Stimulated activated CD8-positive, alpha-beta memory T cell treated with anti-CD3 and anti-CD28 coated beads, Interleukin-12 subunit alpha, Interleukin-12 subunit beta, amount 100 ng/mL, for 4 hours (primary cell): ENCODE results near the gene FLT1.

Experiments used
- DNase-seq: peaks from one replicate; pipeline ENCODE4 v3.0.0-alpha.2; 2020; ENCODE audit warnings: low read depth

FLT1 gene, protein sequence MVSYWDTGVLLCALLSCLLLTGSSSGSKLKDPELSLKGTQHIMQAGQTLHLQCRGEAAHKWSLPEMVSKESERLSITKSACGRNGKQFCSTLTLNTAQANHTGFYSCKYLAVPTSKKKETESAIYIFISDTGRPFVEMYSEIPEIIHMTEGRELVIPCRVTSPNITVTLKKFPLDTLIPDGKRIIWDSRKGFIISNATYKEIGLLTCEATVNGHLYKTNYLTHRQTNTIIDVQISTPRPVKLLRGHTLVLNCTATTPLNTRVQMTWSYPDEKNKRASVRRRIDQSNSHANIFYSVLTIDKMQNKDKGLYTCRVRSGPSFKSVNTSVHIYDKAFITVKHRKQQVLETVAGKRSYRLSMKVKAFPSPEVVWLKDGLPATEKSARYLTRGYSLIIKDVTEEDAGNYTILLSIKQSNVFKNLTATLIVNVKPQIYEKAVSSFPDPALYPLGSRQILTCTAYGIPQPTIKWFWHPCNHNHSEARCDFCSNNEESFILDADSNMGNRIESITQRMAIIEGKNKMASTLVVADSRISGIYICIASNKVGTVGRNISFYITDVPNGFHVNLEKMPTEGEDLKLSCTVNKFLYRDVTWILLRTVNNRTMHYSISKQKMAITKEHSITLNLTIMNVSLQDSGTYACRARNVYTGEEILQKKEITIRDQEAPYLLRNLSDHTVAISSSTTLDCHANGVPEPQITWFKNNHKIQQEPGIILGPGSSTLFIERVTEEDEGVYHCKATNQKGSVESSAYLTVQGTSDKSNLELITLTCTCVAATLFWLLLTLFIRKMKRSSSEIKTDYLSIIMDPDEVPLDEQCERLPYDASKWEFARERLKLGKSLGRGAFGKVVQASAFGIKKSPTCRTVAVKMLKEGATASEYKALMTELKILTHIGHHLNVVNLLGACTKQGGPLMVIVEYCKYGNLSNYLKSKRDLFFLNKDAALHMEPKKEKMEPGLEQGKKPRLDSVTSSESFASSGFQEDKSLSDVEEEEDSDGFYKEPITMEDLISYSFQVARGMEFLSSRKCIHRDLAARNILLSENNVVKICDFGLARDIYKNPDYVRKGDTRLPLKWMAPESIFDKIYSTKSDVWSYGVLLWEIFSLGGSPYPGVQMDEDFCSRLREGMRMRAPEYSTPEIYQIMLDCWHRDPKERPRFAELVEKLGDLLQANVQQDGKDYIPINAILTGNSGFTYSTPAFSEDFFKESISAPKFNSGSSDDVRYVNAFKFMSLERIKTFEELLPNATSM (N-terminal part only)

DNA sequence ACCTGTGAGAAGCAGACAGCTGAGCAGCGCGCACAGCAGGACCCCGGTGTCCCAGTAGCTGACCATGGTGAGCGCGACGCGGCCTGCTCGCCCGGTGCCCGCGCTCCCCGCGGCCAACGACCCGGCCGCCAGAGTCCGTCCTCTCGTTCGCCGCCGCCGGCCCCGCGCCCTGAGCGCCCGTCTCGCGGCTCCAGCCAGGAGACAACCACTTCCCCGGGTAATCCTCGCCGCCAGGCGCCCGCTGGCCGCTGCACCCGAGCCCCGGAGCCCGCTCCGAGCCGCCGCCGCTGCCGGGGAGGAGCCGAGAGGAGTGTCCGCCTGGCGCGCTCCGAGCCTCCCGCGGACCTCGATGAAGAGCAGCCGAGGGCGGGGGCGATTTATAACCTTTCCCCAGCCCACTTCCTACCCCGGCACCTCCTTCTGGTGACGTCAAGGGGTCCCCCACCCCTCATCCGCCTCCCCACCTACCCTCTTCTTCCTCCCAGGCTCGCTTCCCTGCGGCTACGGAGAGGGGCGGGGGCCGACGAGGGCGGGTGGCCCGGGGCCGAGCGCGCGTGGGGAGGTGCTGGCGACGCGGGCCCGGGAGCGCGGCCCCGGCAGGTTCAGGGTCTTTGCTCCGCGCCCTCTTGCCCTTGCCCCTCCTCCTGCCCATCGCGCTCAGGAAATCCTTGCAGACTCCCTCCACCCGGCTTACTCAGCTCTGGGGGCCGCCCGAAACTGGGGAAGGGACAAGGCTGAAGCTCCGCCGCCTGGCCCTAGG is at the start of gene FLT1:
Gene FLT1, minus strand, starts transcription at position 351 of the 760 bp plus-strand sequence. Its CDS starts 285 bp downstream, at position 66.
- DNase-seq = peak; percentile 17

GRCh38 chr13:28544026-28544425 is 49.1 kb upstream of the FLT1 start:
- no peak for DNase-seq

DNA sequence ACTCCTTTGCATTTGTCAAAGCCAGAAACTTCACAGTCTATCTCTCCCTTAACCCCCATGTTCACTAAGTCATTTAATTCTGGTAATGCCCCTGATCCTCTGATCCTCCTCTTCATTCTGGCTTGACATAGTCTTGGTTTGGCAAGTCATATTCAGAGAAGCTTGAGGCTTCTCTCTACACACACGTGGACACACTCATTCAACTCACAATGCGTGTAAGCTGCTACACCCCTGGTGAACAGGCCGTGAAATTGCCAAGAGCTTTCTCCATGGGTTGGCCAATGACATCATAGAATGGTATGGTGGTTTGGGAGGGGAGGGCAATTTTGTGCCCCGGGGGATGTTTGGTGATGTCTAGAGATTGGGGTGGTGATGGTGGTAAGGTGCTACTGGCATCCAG is 47.9 kb upstream of the FLT1 start:
- DNase-seq = no peak

DNA sequence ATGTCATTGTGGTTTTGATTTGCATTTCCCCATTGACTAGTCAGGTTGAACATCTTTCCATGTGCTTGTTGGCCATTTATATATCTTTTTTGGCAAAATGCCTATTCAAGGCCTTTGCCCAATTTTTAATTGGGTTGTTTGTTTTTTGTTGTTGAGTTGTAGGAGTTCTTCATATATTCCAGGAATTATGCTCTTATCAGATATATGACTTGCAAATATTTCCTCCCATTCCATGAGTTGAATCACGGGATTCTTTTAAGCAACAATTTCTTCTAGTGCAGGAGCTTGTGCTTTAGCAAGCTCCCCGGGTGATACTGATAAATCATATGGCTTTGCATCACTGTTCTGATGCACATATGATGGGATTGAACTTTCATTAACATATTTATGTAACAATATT is 47.0 kb upstream of the FLT1 start:
- no peak for DNase-seq

DNA sequence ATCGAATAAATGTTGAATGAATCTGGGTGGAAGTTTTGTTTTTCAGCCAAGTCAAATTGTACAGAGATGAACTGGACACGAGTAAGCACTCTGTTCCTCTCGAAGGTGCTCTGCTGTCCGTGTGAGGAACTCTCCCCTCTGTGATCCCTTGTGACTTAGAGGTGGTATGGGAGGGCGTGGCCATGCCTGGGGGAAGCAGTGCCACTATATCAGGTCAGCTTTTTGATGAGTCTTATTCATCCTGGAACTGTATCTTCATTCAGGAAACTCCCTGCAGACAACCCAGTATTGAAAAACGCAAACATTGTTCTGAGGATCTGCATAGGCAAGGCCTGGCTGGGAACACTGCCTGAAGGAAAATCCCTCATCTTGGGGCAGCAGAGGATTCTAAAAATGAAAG is 45.7 kb upstream of the FLT1 start:
- no peak for DNase-seq

DNA sequence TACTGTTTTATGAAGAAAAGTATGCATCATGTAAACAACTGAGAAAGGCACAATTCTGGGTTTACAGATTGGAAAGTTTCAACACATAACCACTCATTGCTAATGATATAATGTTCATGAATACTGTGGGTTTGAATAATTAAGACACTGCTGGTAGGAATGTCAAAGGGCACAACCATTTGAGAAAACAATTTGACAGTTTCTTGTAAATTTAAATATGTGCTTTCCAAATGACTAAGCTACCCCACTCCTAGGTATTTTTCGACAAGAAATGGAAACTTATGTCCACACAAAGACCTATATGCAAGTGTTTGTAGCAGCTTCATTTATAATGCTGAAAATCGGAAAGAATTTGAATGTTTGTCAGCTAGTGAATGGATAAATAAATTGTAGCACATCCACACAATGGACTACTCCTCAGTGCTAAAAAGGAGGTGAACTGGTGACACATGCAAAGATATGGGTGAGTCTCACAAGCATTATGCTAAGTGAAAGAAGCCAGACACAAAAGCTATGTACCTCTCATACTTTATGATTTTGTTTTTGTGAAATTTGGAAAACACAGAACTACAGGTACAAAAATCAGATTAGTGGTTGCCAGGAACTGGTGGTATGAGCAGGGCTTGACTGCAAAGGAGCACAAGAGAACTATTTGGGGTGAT is 44.8 kb upstream of the FLT1 start:
- no peak for DNase-seq

DNA sequence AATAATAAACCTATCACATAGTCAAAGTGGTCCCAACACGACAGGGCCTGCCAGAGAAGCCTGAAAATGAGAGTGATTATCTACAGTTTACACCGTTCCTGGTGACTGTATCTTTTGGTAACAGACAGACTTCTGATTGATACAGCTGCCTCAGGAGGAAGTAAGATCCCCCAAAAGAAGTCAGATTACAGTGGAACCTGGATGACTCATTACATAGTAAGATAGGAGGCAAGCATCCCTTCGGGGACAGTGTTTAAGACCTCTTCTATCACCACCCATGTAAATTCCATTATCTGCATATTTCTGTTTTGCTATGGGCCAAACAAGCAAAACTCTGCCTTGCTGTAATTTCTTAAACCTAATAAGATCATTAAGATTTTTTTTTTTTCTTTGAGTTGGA is 44.0 kb upstream of the FLT1 start:
- DNase-seq = no peak

GRCh38 chr13:28537171-28537570 is 42.2 kb upstream of the FLT1 start:
- DNase-seq = no peak

DNA sequence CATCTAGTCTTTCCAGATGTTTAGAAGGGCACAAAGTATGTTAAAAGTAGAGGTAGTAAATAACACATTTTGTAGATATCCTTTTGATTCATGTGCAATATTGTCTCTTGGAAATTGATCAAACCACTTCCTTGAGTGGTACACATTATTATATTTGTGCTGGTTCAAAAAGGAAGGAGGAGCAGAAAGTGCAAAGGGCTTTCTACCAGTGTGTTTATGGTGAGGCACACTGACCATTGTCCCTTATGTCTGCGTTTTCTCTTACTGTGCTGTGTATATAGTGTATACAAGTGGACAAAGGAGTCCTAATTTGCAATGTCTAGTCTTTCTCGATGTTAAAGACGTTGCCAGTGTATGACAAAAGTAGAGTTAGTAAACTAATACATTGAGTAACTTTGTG is 41.4 kb upstream of the FLT1 start:
- DNase-seq = no peak

DNA sequence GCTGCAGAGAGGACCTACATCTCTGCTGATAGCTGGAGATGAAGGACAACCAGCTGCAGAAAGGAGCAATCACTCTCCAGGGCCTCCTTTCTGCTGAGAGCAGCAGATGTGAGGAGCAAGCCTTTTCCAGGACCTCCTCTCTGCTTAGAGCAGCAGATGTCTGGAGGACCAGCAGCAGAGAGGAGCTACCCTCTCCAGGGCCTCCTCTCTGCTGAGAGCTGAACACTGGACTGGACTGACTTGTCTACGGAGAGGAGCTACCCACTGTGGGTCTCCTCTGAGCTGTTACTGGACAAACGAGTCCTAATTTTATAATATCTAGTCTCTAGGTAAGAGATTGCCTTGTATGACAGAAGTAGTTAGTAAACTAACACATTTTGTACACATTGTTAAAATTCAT is 40.8 kb upstream of the FLT1 start:
- no peak for DNase-seq

DNA sequence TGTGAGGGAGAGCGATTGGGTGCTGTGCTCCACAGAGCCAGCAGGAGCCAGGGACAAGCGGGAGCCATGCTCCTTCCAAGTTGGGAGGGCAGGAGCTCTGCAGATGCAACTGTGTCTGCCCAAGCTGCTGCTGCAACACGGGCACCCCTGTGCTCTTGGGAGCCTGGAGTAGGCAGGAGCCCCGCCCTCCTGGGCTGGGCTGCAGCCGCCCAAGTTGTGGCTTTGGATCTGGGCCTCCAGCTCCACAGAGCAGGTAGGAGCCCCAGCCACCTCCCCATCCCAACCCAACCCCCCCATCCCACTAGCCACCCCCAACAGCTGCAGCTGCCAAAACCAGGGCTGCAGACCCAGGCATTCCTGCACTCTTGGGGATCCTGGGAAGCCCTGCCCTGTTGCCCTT is 39.9 kb upstream of the FLT1 start:
- DNase-seq = no peak

DNA sequence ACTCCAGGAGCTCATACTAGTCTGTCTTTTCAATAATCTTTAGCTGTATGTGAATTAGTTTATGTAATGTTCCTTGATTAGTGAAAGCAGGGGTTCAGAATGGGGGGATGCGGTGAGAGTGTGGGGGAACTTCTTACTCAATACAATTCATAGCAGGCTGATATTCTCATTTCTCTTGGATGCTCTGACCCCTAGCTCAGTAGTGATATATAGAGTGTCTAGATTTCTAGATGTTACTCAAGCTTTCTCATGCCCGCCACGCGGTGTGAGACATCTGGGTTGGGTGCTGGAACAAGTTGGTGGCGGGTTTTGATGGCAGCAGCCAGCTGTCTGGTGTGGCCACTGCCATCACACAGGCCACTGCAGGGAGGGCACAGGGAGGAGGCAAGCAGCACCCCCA is 39.3 kb upstream of the FLT1 start:
- no peak for DNase-seq

- DNase-seq = no peak
Measured at GRCh38 chr13:28533441-28534166, 38.7 kb upstream of the FLT1 start.

DNA sequence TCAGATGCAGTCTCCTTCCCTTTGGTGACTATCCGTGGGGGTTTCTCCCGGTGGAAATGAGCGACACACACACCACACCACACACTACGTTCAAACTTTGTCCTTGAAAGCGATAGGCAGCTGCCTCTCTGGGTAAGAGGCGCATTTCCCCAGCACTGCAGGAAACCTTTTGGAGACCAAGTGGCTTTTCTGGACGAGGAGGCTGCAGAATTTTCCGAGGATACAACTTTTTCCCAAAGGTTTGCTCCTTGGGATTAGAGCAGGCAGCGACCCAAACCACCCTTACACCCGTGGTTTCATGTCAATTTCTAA is 38.2 kb upstream of the FLT1 start:
- no peak for DNase-seq

- DNase-seq = no peak
Measured at GRCh38 chr13:28532388-28533124, 37.6 kb upstream of the FLT1 start.

GRCh38 chr13:28531845-28532387 is 37.0 kb upstream of the FLT1 start:
- DNase-seq = no peak

GRCh38 chr13:28531077-28531844 is 36.3 kb upstream of the FLT1 start:
- no peak for DNase-seq

GRCh38 chr13:28530729-28531076 is 35.8 kb upstream of the FLT1 start:
- DNase-seq = no peak

GRCh38 chr13:28529836-28530235 is 34.9 kb upstream of the FLT1 start:
- DNase-seq = no peak
